Right atrium auricular region (tissue), 2 donors: ENCODE measurements around the gene PTPRU. TPM values are rescaled to one million over a fixed set of nuclear protein-coding genes. Genes with fewer than 3 reads are reported as not detected.

Experiments used
- DNase-seq: peaks from one replicate; pipeline ENCODE4 v3.0.0-alpha.2; 2019; ENCODE audit warnings: low spot score
- H3K27ac ChIP-seq, 2 donors: fragments of 200-600 bp; sonication (generic); 1 replicate in 1 of 2; 2 replicates in 1 of 2; pipeline ENCODE4 v1.5.1; 2016 to 2019
- H3K27me3 ChIP-seq, 2 donors: fragments of 200-600 bp; sonication (generic); one replicate each; pipeline versions ENCODE4 v1.5.1 to v1.6.0; 2017 to 2019
- H3K36me3 ChIP-seq: fragments of 200-600 bp; sonication (generic); one replicate; pipeline ENCODE4 v1.5.1; 2016
- H3K4me1 ChIP-seq, 2 donors: fragments of 200-600 bp; sonication (generic); one replicate each; pipeline versions ENCODE4 v1.5.1 to v1.6.0; 2017 to 2019
- H3K4me3 ChIP-seq, 2 donors: fragments of 200-600 bp; sonication (generic); 1 replicate in 1 of 2; 2 replicates in 1 of 2; pipeline ENCODE4 v1.5.1; 2017 to 2019; ENCODE audit warnings: mild to moderate bottlenecking in 1 of 2, moderate library complexity in 1 of 2
- H3K9me3 ChIP-seq, 2 donors: fragments of 200-600 bp; sonication (generic); one replicate each; pipeline ENCODE4 v1.5.1; 2019
- CTCF ChIP-seq, 2 donors: fragments of 200-600 bp; sonication (generic); IDR thresholded peaks; one replicate each; pipeline ENCODE4 v1.5.1; 2019; ENCODE audit warnings: antibody characterized with exemption in 2 of 2
- total RNA-seq, 2 donors: library from RNA; depleted of rRNA; stranded (reverse); fragments of >200 nt; gene quantifications; one replicate each; pipeline ENCODE4 v1.1.0, GENCODE V29; 2016

PTPRU gene
- total RNA-seq, 2 donors from 2014 or later: 15.9 to 22.4 TPM

GRCh38 chr1:29258189-29258975 lies 22.1 kb downstream of the PTPRU start:
- Histone ChIP-seq H3K4me1 (peaks cover 0 to 26% of the 10 kb centered on the region in 2 donors), H3K36me3 (no peaks in the 10 kb centered on the region), H3K27ac (no peak overlapping the region), H3K4me3 (no peak overlapping the region), H3K9me3 (no peaks in the 10 kb centered on the region), H3K27me3 (no peaks in the 10 kb centered on the region)
- DNase-seq: no peak
- TF ChIP-seq CTCF (IDR thresholded peaks at IDR 0.05): no peak

- H3K27ac ChIP-seq: peak overlapping the region; percentile 26 to 46
Observed at GRCh38 chr1:29258976-29259801, 22.9 kb downstream of the PTPRU start.

GRCh38 chr1:29259802-29260441 lies 23.6 kb downstream of the PTPRU start:
- peak; percentile 63 for DNase-seq
- Histone ChIP-seq H3K9me3 (no peaks in the 10 kb centered on the region), H3K27ac (peak overlapping the region; percentile 26 to 46), H3K27me3 (no peaks in the 10 kb centered on the region), H3K4me3 (peak overlapping the region; percentile 36 to 63), H3K4me1 (peaks cover 0 to 26% of the 10 kb centered on the region in 2 donors), H3K36me3 (no peaks in the 10 kb centered on the region)
- no peak for TF ChIP-seq CTCF (IDR thresholded peaks at IDR 0.05)

More at GRCh38 chr1:29258976-29259801, 22.9 kb downstream of the PTPRU start:
- Histone ChIP-seq H3K9me3 (no peaks in the 10 kb centered on the region), H3K27me3 (no peaks in the 10 kb centered on the region), H3K4me3 (peak overlapping the region; percentile 36 to 63), H3K4me1 (peaks cover 0 to 26% of the 10 kb centered on the region in 2 donors), H3K36me3 (no peaks in the 10 kb centered on the region)
- no peak for DNase-seq
- no peak for TF ChIP-seq CTCF (IDR thresholded peaks at IDR 0.05)

GRCh38 chr1:29260531-29260930 lies 24.2 kb downstream of the PTPRU start:
- Histone ChIP-seq H3K4me1 (peaks cover 0 to 26% of the 10 kb centered on the region in 2 donors), H3K9me3 (no peaks in the 10 kb centered on the region), H3K36me3 (no peaks in the 10 kb centered on the region), H3K27me3 (no peaks in the 10 kb centered on the region), H3K27ac (no peak overlapping the region), H3K4me3 (peak overlapping the region in 1 of 2 donors; percentile 63)
- TF ChIP-seq CTCF (IDR thresholded peaks at IDR 0.05): no peak
- no peak for DNase-seq

- peaks cover 0 to 8% of the 10 kb centered on the region in 2 donors for H3K4me1 ChIP-seq
- H3K27me3 ChIP-seq: no peaks in the 10 kb centered on the region
- no peak for TF ChIP-seq CTCF (IDR thresholded peaks at IDR 0.05)
- DNase-seq: no peak
- no peak overlapping the region for H3K27ac ChIP-seq
- H3K4me3 ChIP-seq: no peak overlapping the region
- no peaks in the 10 kb centered on the region for H3K9me3 ChIP-seq
- H3K36me3 ChIP-seq: no peaks in the 10 kb centered on the region
Observed at GRCh38 chr1:29264773-29265389, 28.6 kb downstream of the PTPRU start.
